NK-92 treated with Interleukin-12 subunit alpha and Interleukin-12 subunit beta, amount 100 ng/mL, for 24 hours (cell line): ENCODE data around the gene SRMS.

Source experiments
- DNase-seq: peaks from one replicate; lab custom pipeline; 2025; lab: John Stamatoyannopoulos, UW

SRMS gene

DNA sequence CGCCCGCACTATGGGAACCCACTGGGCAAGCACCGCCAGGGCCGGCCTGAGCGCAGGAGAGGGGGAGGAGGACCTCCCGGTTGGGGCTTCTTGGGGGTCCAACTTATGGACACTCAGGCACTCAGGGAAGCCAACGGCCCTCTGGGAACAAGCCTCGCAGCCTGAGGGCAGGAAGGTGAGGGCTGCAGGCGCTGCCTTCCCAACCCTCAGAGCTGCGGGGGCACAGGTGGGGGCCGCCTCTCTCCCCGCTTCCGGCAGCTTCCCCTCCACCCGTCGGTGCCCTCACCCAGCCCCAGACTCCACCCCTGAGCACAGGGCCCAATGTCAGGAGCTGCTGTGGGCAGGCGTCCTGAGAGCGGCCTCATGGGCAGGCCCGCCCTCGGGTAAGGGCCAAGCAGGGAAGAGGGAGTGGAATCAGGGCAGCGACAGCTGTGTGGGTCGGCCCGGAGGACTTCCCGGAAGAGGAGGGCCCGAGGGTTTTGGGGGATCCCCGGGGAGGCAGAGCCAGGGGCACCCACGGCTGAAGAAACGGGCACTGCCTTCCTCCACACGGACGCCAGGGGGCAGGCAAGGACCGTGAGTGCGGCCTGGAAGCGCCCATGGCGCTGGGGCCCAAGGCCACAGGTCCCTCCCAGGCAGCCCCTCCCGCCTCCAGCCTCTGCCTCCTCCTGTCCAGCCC is 9.9 kb downstream of the SRMS start:
- DNase-seq: peak; percentile 95

GRCh38 chr20:63536997-63537524 is 10.5 kb downstream of the SRMS start, which contains the start of gene PTK6:
Gene PTK6, minus strand, starts transcription at chr20:63537376. Its CDS starts 62 bp downstream, at chr20:63537314.
- no peak for DNase-seq

DNA sequence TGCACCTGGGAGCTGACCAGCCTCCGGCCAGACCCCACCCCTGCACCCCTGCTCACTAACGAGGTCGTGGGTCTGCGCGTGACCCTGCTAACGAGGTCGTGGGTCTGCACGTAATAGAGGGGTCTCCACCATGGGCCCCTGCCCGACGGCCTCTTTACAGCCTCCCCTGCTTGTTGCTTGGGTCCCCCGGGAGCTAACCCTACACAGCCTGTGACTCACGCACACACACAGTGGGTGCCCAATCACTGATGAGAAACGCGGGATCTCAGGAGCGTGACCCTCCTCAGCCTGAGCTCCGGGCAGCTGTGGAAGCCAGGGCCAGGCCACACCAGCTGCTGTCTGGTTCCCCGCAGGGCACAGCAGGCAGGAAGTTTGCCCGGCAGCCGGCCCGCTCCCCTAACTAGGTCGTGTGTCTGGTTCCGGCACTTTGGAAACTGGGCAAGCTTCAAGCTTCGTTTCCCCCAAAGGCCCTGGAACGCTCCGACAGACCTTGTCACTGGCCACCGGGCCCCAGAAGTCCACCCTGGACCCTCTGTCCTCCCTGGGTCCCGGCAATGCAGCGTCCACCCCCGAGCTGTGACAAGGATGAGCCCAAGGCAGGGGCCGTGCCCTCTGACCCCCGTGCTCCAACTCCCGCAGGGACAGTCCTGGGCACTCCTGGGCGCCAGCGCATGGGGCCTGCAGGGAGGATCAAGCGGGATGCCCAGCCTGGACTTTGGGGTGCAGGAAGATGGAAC is 11.1 kb downstream of the SRMS start:
- no peak for DNase-seq

DNA sequence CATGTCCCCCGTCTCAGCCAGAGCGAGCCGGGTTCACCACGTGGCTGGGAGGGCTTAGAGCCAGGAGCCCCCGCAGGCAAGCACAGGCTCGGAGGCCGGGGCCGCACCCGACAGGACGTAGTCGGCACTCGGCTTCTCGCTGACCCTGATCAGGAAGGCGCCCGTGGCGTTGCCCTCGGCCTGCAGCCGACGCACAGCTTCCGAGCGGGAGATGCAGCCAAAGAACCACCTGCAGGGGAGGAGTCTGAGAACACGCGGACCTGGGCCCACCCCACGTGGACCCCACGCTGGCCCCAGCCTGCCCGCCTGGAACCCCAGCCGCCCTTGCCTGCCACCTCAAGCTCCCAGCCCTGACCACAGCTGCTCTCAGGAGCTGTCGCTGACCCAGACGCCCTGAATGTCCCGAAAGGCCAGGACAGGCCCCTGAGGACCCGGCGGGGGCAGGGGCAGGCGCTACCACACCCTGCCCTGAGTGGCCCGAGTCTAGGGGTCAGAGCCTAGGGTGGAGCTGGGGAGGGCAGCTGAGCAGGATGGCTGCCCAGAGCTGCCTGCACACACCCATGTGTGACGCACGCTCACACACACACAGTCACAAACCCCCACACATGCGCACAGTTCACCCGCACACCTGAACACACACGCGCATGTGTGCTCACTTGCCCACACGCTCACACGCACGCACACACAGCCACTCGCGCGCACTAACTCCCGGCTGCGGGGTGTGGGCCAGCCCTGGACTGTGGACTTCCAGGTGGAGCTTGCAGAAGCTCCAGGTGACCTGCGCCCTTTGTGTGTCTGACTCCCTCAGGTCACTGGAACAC is 12.5 kb downstream of the SRMS start:
- no peak for DNase-seq

- no peak for DNase-seq
Observed at GRCh38 chr20:63534427-63534830, 13.1 kb downstream of the SRMS start.

DNA sequence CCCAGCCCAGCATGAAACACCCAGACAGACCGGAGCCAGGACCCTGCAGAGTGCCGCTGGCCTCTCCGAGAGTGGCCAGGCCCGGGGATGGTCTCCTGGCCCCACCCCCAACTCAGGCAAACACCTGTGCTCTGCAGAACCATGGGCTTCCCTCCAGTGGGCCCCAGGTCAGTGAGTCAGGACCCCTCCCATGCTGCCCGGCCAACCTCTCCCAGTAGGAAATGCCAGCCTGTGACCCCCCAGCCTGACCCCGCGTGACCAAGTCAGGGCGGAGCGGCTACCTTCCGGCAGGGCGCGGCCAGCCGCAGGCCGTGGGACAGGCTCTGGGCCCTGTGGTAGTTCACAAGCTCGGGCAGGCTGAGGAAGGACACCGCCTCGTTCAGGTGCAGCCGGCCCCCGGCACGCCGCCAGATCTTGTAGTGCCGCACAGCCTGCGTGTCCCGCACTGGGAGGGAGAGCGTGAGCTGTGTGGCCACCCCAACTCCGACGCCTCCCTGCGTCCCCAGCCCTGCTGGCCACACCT is 13.6 kb downstream of the SRMS start:
- no peak for DNase-seq

GRCh38 chr20:63533388-63533787 is 14.2 kb downstream of the SRMS start:
- DNase-seq: no peak

GRCh38 chr20:63532449-63532971 is 15.0 kb downstream of the SRMS start:
- no peak for DNase-seq

- DNase-seq: no peak
Observed at GRCh38 chr20:63531686-63532448, 15.7 kb downstream of the SRMS start.

- DNase-seq: no peak
Observed at GRCh38 chr20:63530788-63531160, 16.8 kb downstream of the SRMS start.

DNA sequence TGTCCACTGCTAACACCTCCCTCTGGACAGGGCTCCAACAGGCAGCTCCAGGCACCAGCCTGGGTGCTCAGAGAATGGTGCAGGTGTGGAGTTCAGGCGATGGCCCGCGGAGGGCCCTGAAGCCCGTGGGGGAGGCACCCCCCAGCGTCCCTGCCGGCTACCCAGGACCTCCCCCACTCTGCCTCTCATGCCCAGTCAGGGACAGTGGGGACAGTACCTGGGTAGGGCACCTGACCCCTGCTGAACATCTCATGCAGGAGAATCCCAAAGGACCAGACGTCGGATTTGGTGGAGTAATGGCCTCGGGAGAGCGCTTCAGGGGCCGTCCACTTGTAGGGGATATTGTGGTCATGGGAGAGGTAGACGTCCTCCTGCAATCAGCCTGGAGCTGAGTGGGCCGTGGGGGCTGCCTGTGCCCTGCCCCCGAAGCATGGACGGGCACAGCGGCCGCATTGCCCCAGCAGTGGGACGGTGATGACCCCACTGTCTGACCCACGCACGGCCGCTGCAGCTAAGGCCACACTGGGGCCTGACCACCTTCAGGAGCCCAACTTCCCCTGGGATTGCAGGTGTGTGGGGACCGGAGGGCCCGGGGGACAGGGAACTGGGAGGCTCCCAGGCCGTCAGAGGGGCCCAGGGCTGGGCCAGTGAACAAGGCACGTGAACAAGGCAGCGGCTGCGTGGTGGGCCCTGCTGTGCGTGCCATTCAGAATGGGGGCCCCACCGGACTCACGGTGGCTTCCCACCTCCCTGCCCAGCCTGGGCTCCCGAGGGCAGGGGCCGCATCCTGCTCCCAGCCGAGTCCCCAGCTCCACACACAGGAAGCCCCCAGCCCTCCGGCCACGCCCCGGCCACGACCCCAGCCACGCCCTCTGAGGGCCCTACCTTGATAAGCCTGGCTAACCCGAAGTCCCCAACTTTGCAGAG is 17.4 kb downstream of the SRMS start:
- no peak for DNase-seq

- DNase-seq: no peak
Observed at GRCh38 chr20:63529180-63529860, 18.2 kb downstream of the SRMS start.

- no peak for DNase-seq
Observed at GRCh38 chr20:63527184-63527583, 20.4 kb downstream of the SRMS start.

DNA sequence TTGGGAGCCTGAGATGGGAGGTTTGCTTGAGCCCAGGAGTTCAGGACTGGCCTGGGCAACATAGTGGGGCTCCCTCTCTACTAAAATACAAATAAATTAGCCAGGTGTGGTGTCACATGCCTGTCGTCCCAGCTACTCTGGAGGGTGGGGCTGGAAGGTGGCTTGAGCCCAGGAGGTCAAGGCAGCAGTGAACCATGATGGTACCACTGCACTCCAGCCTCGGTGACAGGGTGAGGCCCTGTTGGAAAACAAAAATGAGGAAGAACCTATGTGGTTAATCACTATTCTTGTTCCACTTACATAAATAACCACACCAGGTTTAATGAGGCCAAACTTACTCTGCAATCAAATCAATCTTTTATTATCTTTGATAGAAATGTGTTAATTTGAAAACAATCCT is 21.6 kb downstream of the SRMS start:
- no peak for DNase-seq

DNA sequence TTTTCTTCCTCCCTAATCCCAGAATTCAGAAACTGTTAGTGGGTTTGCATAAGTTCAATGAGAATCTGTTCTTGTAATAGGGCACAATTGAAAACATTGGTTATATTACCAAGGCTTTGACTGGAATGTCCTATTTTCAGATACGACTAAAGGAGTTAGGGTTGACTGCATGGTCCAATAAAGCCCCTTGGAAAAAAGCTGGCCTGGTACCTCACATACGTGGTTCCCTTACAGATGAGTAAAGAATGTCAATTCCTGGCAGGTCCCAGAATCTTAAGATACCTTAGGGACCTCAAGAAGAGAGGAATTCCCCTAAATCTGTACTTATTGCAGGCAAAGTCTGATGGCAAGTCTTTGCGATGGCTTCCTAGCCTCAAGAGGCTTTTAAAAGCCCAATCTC is 22.4 kb downstream of the SRMS start:
- no peak for DNase-seq

DNA sequence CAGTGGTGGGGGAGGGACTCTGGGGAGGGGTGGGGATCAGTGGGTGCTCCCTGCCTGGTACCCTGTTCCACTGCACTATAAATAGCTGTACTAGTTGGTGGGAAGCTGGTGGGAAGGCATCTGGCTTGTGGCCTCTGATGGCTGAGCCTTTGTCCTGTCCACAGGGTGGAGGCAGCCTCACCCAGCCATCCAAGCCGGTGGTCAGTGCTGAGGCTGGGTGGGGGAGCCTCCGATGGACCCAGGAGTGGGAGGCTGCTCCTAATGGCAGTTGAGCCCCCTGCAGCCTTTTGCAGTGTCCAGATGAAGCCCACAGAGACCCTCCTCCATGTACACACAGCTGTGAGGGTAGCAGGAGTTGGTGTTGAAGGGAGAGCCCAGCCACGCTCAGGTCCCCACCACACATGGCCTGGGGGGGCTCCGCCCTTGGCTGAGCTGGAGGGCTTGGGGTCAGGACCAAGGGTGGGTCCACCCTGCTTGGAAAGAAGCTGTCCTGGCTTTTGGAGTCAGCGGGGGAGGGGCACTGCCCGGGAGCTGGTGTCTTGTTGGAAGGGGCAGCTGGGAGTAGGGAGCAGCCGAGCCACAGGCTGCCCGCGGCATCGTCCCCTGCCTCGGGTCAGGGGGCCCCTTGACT is 24.5 kb downstream of the SRMS start:
- no peak for DNase-seq

- DNase-seq: no peak
Observed at GRCh38 chr20:63522091-63522868, 25.3 kb downstream of the SRMS start.

GRCh38 chr20:63521602-63522001 is 25.9 kb downstream of the SRMS start:
- DNase-seq: no peak
